HepG2 (cell line): ENCODE results near the gene PSMB10. TPM values are rescaled to one million over a fixed set of nuclear protein-coding genes. Genes with fewer than 3 reads are reported as not detected.
A peak's percentile ranks its signal among the peaks of the same experiment; 100 is the strongest.

Experiments used
- ATAC-seq: fragments of 200-7000 bp; cut with Tn5 transposase; 3 replicates; pipeline ENCODE4 v1.9.1; 2020; ENCODE audit warnings: mild to moderate bottlenecking, moderate library complexity
- BruUV-seq: library from RNA; stranded (reverse); fragments of 400-500 nt; replicated peaks from 2 replicates; lab custom pipeline; 2021; lab: Mats Ljungman, UMichigan
- CTCF ChIA-PET: fragments of 300-600 bp; formaldehyde crosslinking; extraction: SDS; loops from one replicate; lab custom pipeline; 2021; ENCODE audit warnings: low total read pairs, inconsistent platforms, low intra/inter-chr PET ratio; lab: Yijun Ruan, JAX
- POLR2A ChIA-PET: fragments of 350-600 bp; sonication (Branson Sonifier 250); formaldehyde crosslinking; loops from one replicate; lab custom pipeline; 2020; ENCODE audit warnings: antibody characterized with exemption, inconsistent platforms; lab: Yijun Ruan, JAX
- DNase-seq: peaks from one replicate; pipeline ENCODE4 v3.0.0-alpha.2; 2015; ENCODE audit warnings: low spot score
- FAIRE-seq: peaks from 3 replicates; lab custom pipeline; 2011; peaks lifted over from hg19 to GRCh38; lab: Jason Lieb, UNC
- H2AFZ ChIP-seq: one replicate; pipeline ENCODE4 v1.6.1; 2011; ENCODE audit warnings: low read length, inconsistent platforms
- H3K27ac ChIP-seq: fragments of 300-600 bp; 3 replicates; pipeline ENCODE4 v1.8.0; 2011; ENCODE audit warnings: mixed run types, mild to moderate bottlenecking, mixed read lengths, low read length, inconsistent platforms; ENCODE audit not compliant: insufficient read depth; ENCODE audit errors: extremely low read length
- H3K27me3 ChIP-seq, 2 experiments: fragments of 200-600 bp in 1 of 2; 2 replicates in 1 of 2; 3 replicates in 1 of 2; pipeline versions ENCODE4 v1.6.0 to v1.8.0; 2011; ENCODE audit warnings: low read length in 2 of 2, mild to moderate bottlenecking in 2 of 2, moderate library complexity in 2 of 2, inconsistent platforms in 1 of 2; ENCODE audit not compliant: insufficient read depth in 2 of 2, control insufficient read depth in 1 of 2
- H3K36me3 ChIP-seq, 2 experiments: fragments of 200-600 bp in 1 of 2; replicated peaks in 1 of 2; 2 replicates in 1 of 2; 3 replicates in 1 of 2; pipeline versions ENCODE4 v1.5.1 to v1.8.0; 2011; ENCODE audit warnings: low read length in 2 of 2, inconsistent platforms in 1 of 2; ENCODE audit not compliant: insufficient read depth in 2 of 2, control insufficient read depth in 1 of 2
- H3K4me1 ChIP-seq: 2 replicates; pipeline ENCODE4 v1.5.1; 2012; ENCODE audit warnings: low read length, inconsistent platforms; ENCODE audit not compliant: insufficient read depth
- H3K4me2 ChIP-seq: 2 replicates; pipeline ENCODE4 v1.6.0; 2011; ENCODE audit warnings: low read depth, low read length, inconsistent platforms
- H3K4me3 ChIP-seq, 3 experiments: fragments of 200-600 bp in 1 of 3; sonication (generic), shearing (Covaris generic) in 1 of 3; replicated peaks in 1 of 3; 2 replicates each; pipeline ENCODE4 v1.5.1; 2011 to 2016; ENCODE audit warnings: low read length in 3 of 3, inconsistent platforms in 2 of 3, low read depth in 2 of 3, mild to moderate bottlenecking in 2 of 3, control low read depth in 1 of 3, mixed read lengths in 1 of 3; ENCODE audit not compliant: insufficient read depth in 1 of 3
- H3K79me2 ChIP-seq: one replicate; pipeline ENCODE4 v1.6.1; 2011; ENCODE audit warnings: low read length, inconsistent platforms; ENCODE audit not compliant: insufficient read depth
- H3K9ac ChIP-seq: 2 replicates; pipeline ENCODE4 v1.6.0; 2011; ENCODE audit warnings: mild to moderate bottlenecking, low read depth, low read length, inconsistent platforms; ENCODE audit not compliant: insufficient read depth
- H3K9me3 ChIP-seq: 2 replicates; pipeline ENCODE4 v1.5.1; 2012; ENCODE audit warnings: mild to moderate bottlenecking, low read length
- H4K20me1 ChIP-seq: 2 replicates; pipeline ENCODE4 v1.6.0; 2011; ENCODE audit warnings: inconsistent platforms, mild to moderate bottlenecking, low read length, moderate library complexity; ENCODE audit not compliant: insufficient read depth
- AKAP8 ChIP-seq: sonication (generic); formaldehyde crosslinking; IDR thresholded peaks from 2 replicates; pipeline ENCODE4 v1.5.1; 2020; ENCODE audit warnings: mild to moderate bottlenecking, missing genetic modification reagents
- ATF4 ChIP-seq, 2 experiments: fragments of 450-650 bp in 1 of 2; sonication (generic) in 1 of 2; formaldehyde crosslinking; IDR thresholded peaks; 2 replicates each; pipeline versions ENCODE4 v1.5.0 to v1.8.0; 2020 to 2022; ENCODE audit warnings: mild to moderate bottlenecking in 1 of 2, missing genetic modification reagents in 1 of 2
- DBP ChIP-seq: sonication (generic); formaldehyde crosslinking; IDR thresholded peaks from 2 replicates; pipeline ENCODE4 v1.4.0; 2020; ENCODE audit warnings: missing genetic modification reagents; ENCODE audit errors: not compliant biosample characterization
- FOXK2 ChIP-seq: fragments of 450-650 bp; IDR thresholded peaks from 2 replicates; pipeline ENCODE4 v1.6.1; 2016
- NCOA2 ChIP-seq: sonication (generic); formaldehyde crosslinking; IDR thresholded peaks from 2 replicates; pipeline ENCODE4 v1.8.0; 2022; ENCODE audit warnings: inconsistent platforms
- PHF21A ChIP-seq: sonication (generic); formaldehyde crosslinking; IDR thresholded peaks from 2 replicates; pipeline ENCODE4 v1.5.0; 2020; ENCODE audit warnings: mild to moderate bottlenecking, missing genetic modification reagents
- SALL1 ChIP-seq: sonication (generic); formaldehyde crosslinking; IDR thresholded peaks from 2 replicates; pipeline ENCODE4 v1.8.0; 2022; ENCODE audit warnings: mild to moderate bottlenecking, missing genetic modification reagents
- ZKSCAN5 ChIP-seq: sonication (generic); formaldehyde crosslinking; IDR thresholded peaks from 2 replicates; pipeline ENCODE4 v1.5.1; 2020; ENCODE audit warnings: mild to moderate bottlenecking, missing genetic modification reagents
- ZNF326 ChIP-seq: sonication (generic); formaldehyde crosslinking; IDR thresholded peaks from 2 replicates; pipeline ENCODE4 v1.4.0; 2020; ENCODE audit warnings: missing genetic modification reagents, borderline replicate concordance
- ZNF552 ChIP-seq: sonication (generic); formaldehyde crosslinking; IDR thresholded peaks from 2 replicates; pipeline ENCODE4 v1.9.0; 2022; ENCODE audit warnings: missing genetic modification reagents, mild to moderate bottlenecking, borderline replicate concordance
- ZNF83 ChIP-seq: sonication (generic); formaldehyde crosslinking; IDR thresholded peaks from 2 replicates; pipeline ENCODE4 v1.4.0; 2020; ENCODE audit warnings: missing genetic modification reagents, mild to moderate bottlenecking, borderline replicate concordance
- WGBS: methylation state at CpG from one replicate; pipeline ENCODE4 v1.1.6; 2017; ENCODE audit warnings: low lambda C conversion rate; 5-methylcytosine and 5-hydroxymethylcytosine counted together
- in situ Hi-C: cut with HindIII; loops from 2 replicates; pipeline ENCODE4 v1.10.0; 2017; ENCODE audit warnings: low pct_unique_long_range_greater_than_20kb; ENCODE audit not compliant: extremely low pct_ligation_motif_present
- intact Hi-C: fragments of 100-400 bp; cut with micrococcal nuclease; formaldehyde crosslinking; loops from one replicate; pipeline ENCODE4 v1.10.0; 2022; ENCODE audit not compliant: unreplicated experiment
- polyA plus RNA-seq, 8 experiments: library from polyadenylated mRNA; depleted of rRNA in 3 of 8; stranded (reverse) in 7 of 8; unstranded in 1 of 8; fragments of >200 nt; fragmentation: Illumina TruSeq in 4 of 8; extraction: Trizol in 4 of 8; gene quantifications; 2 replicates each; pipeline versions ENCODE4 v1.2.1 to v1.2.3, GENCODE V29; 2011 to 2016; ENCODE audit warnings: low read depth in 4 of 8, missing spikeins in 1 of 8, mixed read lengths in 1 of 8; ENCODE audit not compliant: insufficient read depth in 1 of 8
- total RNA-seq, 5 experiments: library from RNA; depleted of rRNA; stranded (reverse); fragments of >200 nt; fragmentation: Illumina TruSeq; extraction: Trizol; gene quantifications; 2 replicates each; pipeline ENCODE4 v1.2.3, GENCODE V29; 2016; ENCODE audit warnings: low read depth in 1 of 5

The PSMB10 gene
- total and polyA plus RNA-seq, 2 of the 13 experiments (the other 11 are each of a cell fraction or from before 2014, with no cell fraction given) = 12.7 to 65.9 TPM

GRCh38 chr16:67888331-67888730, 48.3 kb downstream of the PSMB10 start (continued):
- no peak for TF ChIP-seq ATF4 (CRISPR knock-in tag; IDR thresholded peaks at IDR 0.05)
- no peak for TF ChIP-seq AKAP8
- TF ChIP-seq FOXK2 = no peak
- TF ChIP-seq SALL1 (CRISPR knock-in tag) = no peak
- no peak for TF ChIP-seq ZNF326 (CRISPR knock-in tag)

- intact Hi-C loops (no loop called here), in situ Hi-C loops (loop anchor here (5.0 to 10.0 kb wide), 2 partner anchors 41 to 158 kb away; no protein-coding TSS in a partner anchor)
- Histone ChIP-seq H2AFZ (no peak overlapping the region), H3K27ac (peak overlapping the region; percentile 13), H3K27me3 (no peaks in the 10 kb centered on the region), H3K4me2 (no peak overlapping the region), H3K9me3 (no peaks in the 10 kb centered on the region), H3K4me1 (peaks cover 31% of the 10 kb centered on the region), H3K9ac (no peak overlapping the region), H3K36me3 (peaks cover 19 to 41% of the 10 kb centered on the region in 2 experiments), H3K79me2 (no peaks in the 10 kb centered on the region), H4K20me1 (no peaks in the 10 kb centered on the region), H3K4me3 (no peak overlapping the region)
- ChIA-PET POLR2A (interaction anchor here (1.0 to 1.2 kb wide), 2 partner anchors 29 to 49 kb away, joined by 3 to 4 read pairs; no protein-coding TSS in a partner anchor), CTCF (interaction anchor here (5.3 kb wide), 1 partner anchor 42 kb away, joined by 63 read pairs; no protein-coding TSS in a partner anchor)
- TF ChIP-seq ZNF552 (CRISPR knock-in tag) = no peak
- TF ChIP-seq DBP = no peak
- no peak for TF ChIP-seq ZNF83 (CRISPR knock-in tag)
- no peak for TF ChIP-seq PHF21A (CRISPR knock-in tag)
- TF ChIP-seq ZKSCAN5 (CRISPR knock-in tag) = no peak
- no peak for TF ChIP-seq NCOA2 (CRISPR knock-in tag)
- ATAC-seq (no peak), FAIRE-seq (no peak), DNase-seq (no peak)
- no TSS peak for BruUV-seq
- WGBS = 94% methylated on average over 4 of the region's 5 CpGs
Measured at GRCh38 chr16:67886387-67886786, 50.3 kb downstream of the PSMB10 start.
